Liver (tissue), 9 donors: ENCODE measurements around the gene GCC1. TPM values are rescaled to one million over a fixed set of nuclear protein-coding genes. Genes with fewer than 3 reads are reported as not detected.

ENCODE experiments used
- DNase-seq: peaks from one replicate; pipeline ENCODE4 v3.0.0-alpha.2; 2017; ENCODE audit warnings: low spot score
- H3K27ac ChIP-seq, 2 donors: one replicate each; pipeline ENCODE4 v1.7.0; 2013; ENCODE audit warnings: inconsistent platforms in 2 of 2, low read length in 2 of 2, control low read depth in 1 of 2, low read depth in 1 of 2, mild to moderate bottlenecking in 1 of 2
- H3K27me3 ChIP-seq, 4 donors: one replicate each; pipeline versions ENCODE4 v1.6.1 to v1.7.0; 2013; ENCODE audit warnings: low read length in 3 of 4, inconsistent platforms in 1 of 4, mild to moderate bottlenecking in 1 of 4, moderate library complexity in 1 of 4; ENCODE audit not compliant: control insufficient read depth in 4 of 4, insufficient read depth in 4 of 4
- H3K36me3 ChIP-seq, 4 donors: one replicate each; pipeline versions ENCODE4 v1.6.1 to v1.7.0; 2013; ENCODE audit warnings: low read length in 3 of 4, mild to moderate bottlenecking in 3 of 4, low read depth in 1 of 4, moderate library complexity in 1 of 4; ENCODE audit not compliant: control insufficient read depth in 4 of 4, insufficient read depth in 3 of 4
- H3K4me1 ChIP-seq, 4 donors: one replicate each; pipeline versions ENCODE4 v1.6.1 to v1.7.0; 2013; ENCODE audit warnings: low read length in 3 of 4, mild to moderate bottlenecking in 3 of 4, moderate library complexity in 1 of 4; ENCODE audit not compliant: control insufficient read depth in 4 of 4, insufficient read depth in 4 of 4
- H3K4me3 ChIP-seq, 3 donors: one replicate each; pipeline versions ENCODE4 v1.6.1 to v1.7.0; 2013; ENCODE audit warnings: low read length in 3 of 3, control low read depth in 1 of 3, low read depth in 1 of 3, mild to moderate bottlenecking in 1 of 3
- H3K9ac ChIP-seq, 2 donors: one replicate each; pipeline ENCODE4 v1.7.0; 2013; ENCODE audit warnings: low read length in 2 of 2, mild to moderate bottlenecking in 2 of 2, moderate library complexity in 2 of 2, control low read depth in 1 of 2, low read depth in 1 of 2
- H3K9me3 ChIP-seq, 4 donors: one replicate each; pipeline versions ENCODE4 v1.6.1 to v1.7.0; 2013; ENCODE audit warnings: low read length in 3 of 4; ENCODE audit not compliant: control insufficient read depth in 4 of 4
- CTCF ChIP-seq: fragments of 150-350 bp; IDR thresholded peaks from 2 replicates; pipeline ENCODE4 v1.5.1; 2017; ENCODE audit warnings: improper control_type of control experiment, low read depth, low read length; ENCODE audit not compliant: missing input control
- EGR1 ChIP-seq, 2 donors: IDR thresholded peaks; 2 replicates each; pipeline ENCODE4 v1.6.1; 2016 to 2018; ENCODE audit warnings: antibody characterized with exemption in 2 of 2, low read depth in 2 of 2
- FOXA1 ChIP-seq: IDR thresholded peaks from 2 replicates; pipeline ENCODE4 v1.6.1; 2016; ENCODE audit warnings: antibody characterized with exemption
- GABPA ChIP-seq, 2 donors: IDR thresholded peaks in 1 of 2; conservative IDR thresholded peaks in 1 of 2; 2 replicates each; pipeline ENCODE4 v1.6.1; 2016; ENCODE audit warnings: antibody characterized with exemption in 2 of 2, mild to moderate bottlenecking in 1 of 2, moderate library complexity in 1 of 2
- HNF4A ChIP-seq, 2 donors: conservative IDR thresholded peaks; 2 replicates each; pipeline ENCODE4 v1.6.1; 2016; ENCODE audit warnings: antibody characterized with exemption in 2 of 2, mild to moderate bottlenecking in 2 of 2
- HNF4G ChIP-seq: IDR thresholded peaks from 2 replicates; pipeline ENCODE4 v1.6.1; 2016; ENCODE audit warnings: antibody characterized with exemption
- JUND ChIP-seq, 2 donors: IDR thresholded peaks; 2 replicates each; pipeline ENCODE4 v1.6.1; 2016; ENCODE audit warnings: antibody characterized with exemption in 2 of 2
- MAX ChIP-seq: IDR thresholded peaks from 2 replicates; pipeline ENCODE4 v1.6.1; 2016; ENCODE audit warnings: antibody characterized with exemption
- NR2F2 ChIP-seq: IDR thresholded peaks from 2 replicates; pipeline ENCODE4 v1.6.1; 2016; ENCODE audit warnings: antibody characterized with exemption
- RAD21 ChIP-seq, 2 donors: IDR thresholded peaks; 2 replicates each; pipeline ENCODE4 v1.6.1; 2016; ENCODE audit warnings: antibody characterized with exemption in 2 of 2, mild to moderate bottlenecking in 2 of 2
- REST ChIP-seq: IDR thresholded peaks from 2 replicates; pipeline ENCODE4 v1.6.1; 2016; ENCODE audit warnings: antibody characterized with exemption, mild to moderate bottlenecking
- RXRA ChIP-seq, 2 donors: IDR thresholded peaks; 2 replicates each; pipeline ENCODE4 v1.6.1; 2017 to 2018; ENCODE audit warnings: antibody characterized with exemption in 2 of 2, mild to moderate bottlenecking in 1 of 2
- SP1 ChIP-seq: IDR thresholded peaks from 2 replicates; pipeline ENCODE4 v1.6.1; 2018; ENCODE audit warnings: antibody characterized with exemption, mild to moderate bottlenecking
- TAF1 ChIP-seq: conservative IDR thresholded peaks from 2 replicates; pipeline ENCODE4 v1.6.1; 2016; ENCODE audit warnings: antibody characterized with exemption, mild to moderate bottlenecking
- YY1 ChIP-seq: IDR thresholded peaks from 2 replicates; pipeline ENCODE4 v1.6.1; 2016; ENCODE audit warnings: antibody characterized with exemption, mild to moderate bottlenecking
- WGBS: extraction: QIAGEN DNeasy Blood & Tissue Kit; methylation state at CpG from one replicate; pipeline ENCODE4 v1.1.7; 2013; 5-methylcytosine and 5-hydroxymethylcytosine counted together
- polyA plus RNA-seq, 2 donors: library from polyadenylated mRNA; stranded (reverse) in 1 of 2; unstranded in 1 of 2; fragments of 200-250 nt in 1 of 2; fragments of >200 nt in 1 of 2; fragmentation: Nextera tagmentation in 1 of 2; extraction: Ambion mirVana in 1 of 2; gene quantifications; one replicate each; pipeline versions ENCODE4 v1.2.1 to v1.2.3, GENCODE V29; 2013 to 2015
- total RNA-seq, 2 donors: library from RNA; depleted of rRNA; stranded (reverse); fragments of >200 nt; gene quantifications; one replicate each; pipeline ENCODE4 v1.2.3, GENCODE V29; 2014
- TF ChIP-seq, protein P1 (sequence below): IDR thresholded peaks from 2 replicates; pipeline ENCODE4 v1.6.1; 2016; ENCODE audit warnings: antibody characterized with exemption
- donor health status: healthy.
- donor health status: healthy.
- donor health status: healthy.
- donor health status: healthy.
- donor health status: healthy.

The GCC1 gene
- total and polyA plus RNA-seq, 4 donors: 4.6 to 16.1 (median 8.0) TPM

- no peak for TF ChIP-seq HNF4A (conservative IDR thresholded peaks at IDR 0.05)
- TF ChIP-seq GABPA (IDR thresholded peaks at IDR 0.05 in 1 of 2, conservative IDR thresholded peaks at IDR 0.05 in 1 of 2): no peak
- TF ChIP-seq MAX: no peak
- no peak for TF ChIP-seq NR2F2
- TF ChIP-seq RAD21 (IDR thresholded peaks at IDR 0.05): no peak
- no peak for TF ChIP-seq RXRA (IDR thresholded peaks at IDR 0.05)
- no peak for TF ChIP-seq HNF4G
- no peak for TF ChIP-seq REST
- no peak for TF ChIP-seq EGR1 (IDR thresholded peaks at IDR 0.05; ENCODE audit: low read depth in 2 of 2)
- TF ChIP-seq FOXA1: no peak
- TF ChIP-seq SP1: no peak
- TF ChIP-seq, protein P1, sequence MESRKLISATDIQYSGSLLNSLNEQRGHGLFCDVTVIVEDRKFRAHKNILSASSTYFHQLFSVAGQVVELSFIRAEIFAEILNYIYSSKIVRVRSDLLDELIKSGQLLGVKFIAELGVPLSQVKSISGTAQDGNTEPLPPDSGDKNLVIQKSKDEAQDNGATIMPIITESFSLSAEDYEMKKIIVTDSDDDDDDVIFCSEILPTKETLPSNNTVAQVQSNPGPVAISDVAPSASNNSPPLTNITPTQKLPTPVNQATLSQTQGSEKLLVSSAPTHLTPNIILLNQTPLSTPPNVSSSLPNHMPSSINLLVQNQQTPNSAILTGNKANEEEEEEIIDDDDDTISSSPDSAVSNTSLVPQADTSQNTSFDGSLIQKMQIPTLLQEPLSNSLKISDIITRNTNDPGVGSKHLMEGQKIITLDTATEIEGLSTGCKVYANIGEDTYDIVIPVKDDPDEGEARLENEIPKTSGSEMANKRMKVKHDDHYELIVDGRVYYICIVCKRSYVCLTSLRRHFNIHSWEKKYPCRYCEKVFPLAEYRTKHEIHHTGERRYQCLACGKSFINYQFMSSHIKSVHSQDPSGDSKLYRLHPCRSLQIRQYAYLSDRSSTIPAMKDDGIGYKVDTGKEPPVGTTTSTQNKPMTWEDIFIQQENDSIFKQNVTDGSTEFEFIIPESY: no peak
- WGBS: 78% methylated on average over 3 of the region's 3 CpGs
- H3K9me3 ChIP-seq: no peaks in the 10 kb centered on the region
- H3K4me3 ChIP-seq: no peak overlapping the region
- H3K36me3 ChIP-seq: peaks cover 6 to 14% (median 10%) of the 10 kb centered on the region in 4 donors
- no peak overlapping the region for H3K27ac ChIP-seq
- H3K27me3 ChIP-seq: no peaks in the 10 kb centered on the region
- no peak for DNase-seq
- peaks cover 6 to 51% (median 30%) of the 10 kb centered on the region in 4 donors for H3K4me1 ChIP-seq
- no peak overlapping the region for H3K9ac ChIP-seq
These were observed 4.5 kb upstream of the GCC1 start for GRCh38 chr7:127589896-127590295.

DNA sequence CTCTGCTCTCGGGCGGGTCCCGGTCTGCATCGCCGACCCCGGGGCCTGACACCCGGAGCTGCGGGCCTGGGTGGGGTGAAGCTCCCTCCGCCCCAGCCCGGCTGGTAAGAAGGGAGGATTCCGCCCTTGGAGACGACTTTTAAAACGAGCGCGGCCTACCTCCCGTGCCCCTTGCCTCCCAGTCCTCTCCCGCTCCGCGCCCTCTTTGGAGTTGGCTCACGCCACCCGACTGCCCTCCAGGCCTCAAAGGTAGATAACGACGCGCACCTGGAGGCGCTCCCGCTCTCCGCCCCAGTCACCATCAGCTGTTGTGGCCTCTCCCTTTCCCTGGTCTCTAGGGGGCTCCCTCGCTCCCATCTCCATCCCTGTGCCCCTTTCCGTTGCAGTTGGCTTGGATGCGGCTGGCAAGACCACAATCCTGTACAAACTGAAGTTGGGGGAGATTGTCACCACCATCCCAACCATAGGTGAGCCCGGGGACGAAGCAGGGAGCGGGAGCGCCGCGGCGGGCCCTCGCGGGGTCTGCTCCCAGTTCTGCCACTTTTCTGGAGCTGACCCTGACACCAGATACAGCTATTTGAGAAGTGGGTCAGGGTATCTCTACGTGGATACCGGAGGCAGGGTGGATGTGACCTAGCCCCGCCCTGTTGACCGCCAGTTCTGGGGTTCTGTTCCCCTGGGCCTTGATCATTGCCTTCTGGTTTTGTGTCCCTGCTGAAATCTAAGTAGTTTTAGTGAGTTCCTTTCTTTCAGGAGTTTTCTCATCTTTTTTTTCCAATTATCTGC, 3.5 kb upstream of the GCC1 start:
- Histone ChIP-seq H3K36me3 (peaks cover 6 to 14% (median 10%) of the 10 kb centered on the region in 4 donors), H3K9ac (peak overlapping the region; percentile 33 to 72), H3K4me3 (peak overlapping the region; percentile 56 to 85 (median 73)), H3K9me3 (no peaks in the 10 kb centered on the region), H3K27me3 (no peaks in the 10 kb centered on the region), H3K4me1 (peaks cover 6 to 53% (median 34%) of the 10 kb centered on the region in 4 donors), H3K27ac (peak overlapping the region; percentile 79 to 85)
- 12% methylated on average over 43 of the region's 43 CpGs for WGBS
- TF ChIP-seq HNF4G (no peak), EGR1 (IDR thresholded peaks at IDR 0.05; ENCODE audit: low read depth in 2 of 2) (no peak), JUND (IDR thresholded peaks at IDR 0.05) (no peak), SP1 (no peak), YY1 (peak; percentile 58), CTCF (peak; percentile 16), HNF4A (conservative IDR thresholded peaks at IDR 0.05) (no peak), FOXA1 (no peak), REST (no peak), NR2F2 (no peak), TAF1 (no peak), RAD21 (IDR thresholded peaks at IDR 0.05) (peak; percentile 48 to 52)
- DNase-seq: peak; percentile 73
